Activated CD4-positive, alpha-beta memory T cell treated with anti-CD3 and anti-CD28 coated beads for 36 hours (primary cell): Measurements from ENCODE around the gene RFFL. TPM values are rescaled to one million over a fixed set of nuclear protein-coding genes. Genes with fewer than 3 reads are reported as not detected.
A peak's percentile ranks its signal among the peaks of the same experiment; 100 is the strongest.

ENCODE experiments used
- CTCF ChIA-PET: fragments of 350-600 bp; sonication (Branson Sonifier 250); formaldehyde crosslinking; loops from one replicate; lab custom pipeline; 2021; ENCODE audit warnings: antibody characterized with exemption, inconsistent platforms; lab: Charles Lee
- POLR2A ChIA-PET: fragments of 350-600 bp; sonication (Branson Sonifier 250); formaldehyde crosslinking; loops from one replicate; lab custom pipeline; 2021; ENCODE audit warnings: antibody characterized with exemption; lab: Charles Lee
- DNase-seq: peaks from one replicate; pipeline ENCODE4 v3.0.0-alpha.2; 2020
- H3K27ac Mint-ChIP-seq: one replicate; pipeline ENCODE4 v1.8.0; 2021; ENCODE audit warnings: mixed read lengths
- H3K27me3 Mint-ChIP-seq: one replicate; pipeline ENCODE4 v1.8.0; 2021; ENCODE audit warnings: mixed read lengths
- H3K36me3 Mint-ChIP-seq: one replicate; pipeline ENCODE4 v1.8.0; 2021; ENCODE audit warnings: mixed read lengths
- H3K4me1 Mint-ChIP-seq: one replicate; pipeline ENCODE4 v1.8.0; 2021; ENCODE audit warnings: low read depth, mixed read lengths
- H3K4me3 Mint-ChIP-seq: one replicate; pipeline ENCODE4 v1.8.0; 2021; ENCODE audit warnings: mild to moderate bottlenecking, mixed read lengths
- H3K9me3 Mint-ChIP-seq: one replicate; pipeline ENCODE4 v1.8.0; 2021; ENCODE audit warnings: mixed read lengths
- intact Hi-C: fragments of 100-400 bp; cut with micrococcal nuclease; formaldehyde crosslinking; loops from one replicate; pipeline ENCODE4 v1.15.1; 2023
- total RNA-seq, 2 experiments: library from RNA; stranded (reverse); gene quantifications; one replicate each; pipeline ENCODE4 v1.2.3, GENCODE V29; 2021

RFFL gene
- total RNA-seq, 2 experiments from 2014 or later = 30.5 to 32.8 TPM

- Mint-ChIP-seq H3K27ac (peak overlapping the region; percentile 94), H3K36me3 (peaks cover 3% of the 10 kb centered on the region), H3K4me1 (peaks cover 43% of the 10 kb centered on the region), H3K4me3 (peak overlapping the region; percentile 75), H3K27me3 (no peaks in the 10 kb centered on the region), H3K9me3 (no peaks in the 10 kb centered on the region)
- DNase-seq = peak; percentile 71
- POLR2A ChIA-PET = interaction anchor here (0.9 to 2.2 kb wide), 8 partner anchors 26 to 719 kb away, joined by 3 to 24 read pairs (median 5); partner anchors contain the start of genes FNDC8, RFFL and TAF15
- CTCF ChIA-PET = interaction anchor here (0.7 to 3.7 kb wide), 32 partner anchors 9 to 548 kb away, joined by 3 to 43 read pairs (median 5); partner anchors contain the start of genes RAD51D and RFFL
- intact Hi-C loops = loop anchor here (1.0 to 2.0 kb wide), 8 partner anchors 16 to 153 kb away; partner anchors contain the start of genes LIG3, RAD51D and SLFN5
Measured at GRCh38 chr17:35089586-35090296, 26.2 kb upstream of the RFFL start.

- ChIA-PET POLR2A (interaction anchor here (0.9 to 2.2 kb wide), 8 partner anchors 15 to 720 kb away, joined by 3 to 24 read pairs (median 6); partner anchors contain the start of genes FNDC8, RFFL and TAF15), CTCF (interaction anchor here (0.8 to 3.7 kb wide), 34 partner anchors 8 to 547 kb away, joined by 3 to 43 read pairs (median 5); partner anchors contain the start of genes RAD51D and RFFL)
- Mint-ChIP-seq H3K27me3 (no peaks in the 10 kb centered on the region), H3K36me3 (peaks cover 3% of the 10 kb centered on the region), H3K4me1 (peaks cover 43% of the 10 kb centered on the region), H3K9me3 (no peaks in the 10 kb centered on the region), H3K27ac (peak overlapping the region; percentile 96), H3K4me3 (peak overlapping the region; percentile 91)
- peak; percentile 93 for DNase-seq
- intact Hi-C loops = loop anchor here (1.0 to 2.0 kb wide), 11 partner anchors 9 to 154 kb away; partner anchors contain the start of genes LIG3, RAD51D, RFFL and SLFN5
Measured at GRCh38 chr17:35088881-35089585, 25.5 kb upstream of the RFFL start.

DNA sequence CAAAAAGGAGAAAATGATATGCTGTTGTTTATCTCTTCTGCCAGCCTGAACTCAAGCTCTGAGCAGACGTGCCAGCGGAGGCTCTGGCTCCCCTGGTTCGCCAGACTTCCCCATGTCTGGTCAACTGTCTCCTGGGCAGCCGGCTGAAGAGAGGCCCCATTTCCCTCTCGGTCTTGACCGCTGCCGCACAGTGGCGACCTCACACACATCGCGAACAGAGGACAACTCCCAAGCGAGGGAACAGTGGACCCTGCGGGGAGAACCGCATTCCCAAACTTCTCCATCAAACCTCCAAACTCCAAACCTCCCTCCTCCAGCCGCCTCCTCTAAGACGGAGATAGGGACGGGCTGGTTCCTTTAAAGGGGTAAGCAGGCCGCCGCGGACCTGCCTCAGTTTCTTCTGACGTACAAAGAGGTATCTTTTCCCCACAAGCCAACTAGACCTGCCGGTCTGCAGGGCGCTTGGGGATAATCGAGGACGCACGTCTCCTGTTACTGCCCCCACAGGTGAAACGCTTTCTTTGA lies 24.9 kb upstream of the RFFL start:
- ChIA-PET POLR2A (interaction anchor here (0.7 to 1.9 kb wide), 5 partner anchors 14 to 66 kb away, joined by 4 to 11 read pairs (median 6); no protein-coding TSS in a partner anchor), CTCF (interaction anchor here (0.7 to 1.9 kb wide), 8 partner anchors 14 to 108 kb away, joined by 3 to 5 read pairs (median 4); partner anchors contain the start of gene RFFL)
- intact Hi-C loops = loop anchor here (1.0 to 2.0 kb wide), 4 partner anchors 8 to 154 kb away; partner anchors contain the start of genes RFFL and SLFN5
- Mint-ChIP-seq H3K27me3 (no peaks in the 10 kb centered on the region), H3K4me3 (peak overlapping the region; percentile 91), H3K9me3 (no peaks in the 10 kb centered on the region), H3K4me1 (peaks cover 48% of the 10 kb centered on the region), H3K36me3 (peaks cover 3% of the 10 kb centered on the region), H3K27ac (peak overlapping the region; percentile 96)
- peak; percentile 41 for DNase-seq

DNA sequence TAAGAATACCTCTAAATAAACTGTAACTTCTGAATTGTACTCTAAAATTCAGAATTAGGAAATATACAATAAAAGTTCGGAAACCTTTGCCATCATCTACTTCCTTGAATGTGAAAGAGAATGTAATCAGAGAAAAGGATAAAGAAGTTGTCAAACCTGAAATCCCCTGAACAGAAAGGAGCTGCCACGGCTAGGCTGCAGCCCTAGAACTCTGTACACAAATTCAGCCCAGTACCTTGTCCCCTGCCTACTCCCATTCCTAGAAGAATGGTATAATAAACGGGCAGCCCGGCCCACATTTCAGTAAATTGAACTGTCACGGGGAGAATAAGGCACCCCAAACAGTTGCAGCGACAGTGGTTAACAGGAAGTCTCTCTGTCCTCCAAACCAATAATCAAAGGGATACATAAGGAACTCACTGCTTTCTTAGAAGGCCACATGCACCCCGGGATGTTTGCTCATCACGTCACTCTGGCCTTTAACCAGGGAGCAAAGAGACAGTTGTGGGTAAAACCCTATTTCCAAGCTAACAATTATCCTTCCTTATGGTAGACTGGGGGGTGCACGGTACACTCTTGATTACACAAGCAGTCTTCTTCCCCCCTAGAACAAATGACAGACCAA lies 24.3 kb upstream of the RFFL start:
- Mint-ChIP-seq H3K36me3 (peaks cover 3% of the 10 kb centered on the region), H3K4me1 (peaks cover 54% of the 10 kb centered on the region)

GRCh38 chr17:35086931-35087573 lies 23.5 kb upstream of the RFFL start:
- peaks cover 3% of the 10 kb centered on the region for H3K36me3 Mint-ChIP-seq
- POLR2A ChIA-PET = interaction anchor here (0.6 to 1.9 kb wide), 7 partner anchors 13 to 494 kb away, joined by 3 to 11 read pairs (median 5); partner anchors contain the start of genes CCT6B and ZNF830
- H3K27me3 Mint-ChIP-seq = no peaks in the 10 kb centered on the region
- H3K4me3 Mint-ChIP-seq = peak overlapping the region; percentile 91
- peak overlapping the region; percentile 96 for H3K27ac Mint-ChIP-seq
- CTCF ChIA-PET = interaction anchor here (0.6 to 1.9 kb wide), 6 partner anchors 13 to 225 kb away, joined by 3 to 4 read pairs (median 4); partner anchors contain the start of gene RFFL
- H3K4me1 Mint-ChIP-seq = peaks cover 62% of the 10 kb centered on the region
- DNase-seq = peak; percentile 42
- H3K9me3 Mint-ChIP-seq = no peaks in the 10 kb centered on the region
- intact Hi-C loops = no loop called here

More for the DNA sequence above, 24.3 kb upstream of the RFFL start:
- DNase-seq = peak; percentile 52
- H3K9me3 Mint-ChIP-seq = no peaks in the 10 kb centered on the region
- intact Hi-C loops = loop anchor here (1.0 to 2.0 kb wide), 4 partner anchors 8 to 155 kb away; partner anchors contain the start of genes RFFL and SLFN5
- ChIA-PET POLR2A (interaction anchor here (0.6 to 1.9 kb wide), 7 partner anchors 13 to 205 kb away, joined by 3 to 11 read pairs (median 5); no protein-coding TSS in a partner anchor), CTCF (interaction anchor here (0.7 to 1.9 kb wide), 9 partner anchors 14 to 107 kb away, joined by 3 to 5 read pairs (median 4); partner anchors contain the start of gene RFFL)
- no peaks in the 10 kb centered on the region for H3K27me3 Mint-ChIP-seq
- peak overlapping the region; percentile 91 for H3K4me3 Mint-ChIP-seq
- H3K27ac Mint-ChIP-seq = peak overlapping the region; percentile 96

GRCh38 chr17:35086164-35086563 lies 22.7 kb upstream of the RFFL start:
- Mint-ChIP-seq H3K27ac (peak overlapping the region; percentile 96), H3K9me3 (no peaks in the 10 kb centered on the region), H3K36me3 (peaks cover 3% of the 10 kb centered on the region), H3K27me3 (no peaks in the 10 kb centered on the region), H3K4me1 (peaks cover 68% of the 10 kb centered on the region), H3K4me3 (peak overlapping the region; percentile 91)
- intact Hi-C loops = no loop called here
- POLR2A ChIA-PET = interaction anchor here (0.6 to 1.5 kb wide), 5 partner anchors 39 to 495 kb away, joined by 3 to 9 read pairs (median 3); partner anchors contain the start of genes CCT6B and ZNF830
- CTCF ChIA-PET = interaction anchor here (0.6 to 1.7 kb wide), 7 partner anchors 12 to 226 kb away, joined by 3 to 5 read pairs (median 3); partner anchors contain the start of gene RFFL
- DNase-seq = no peak

GRCh38 chr17:35084987-35085386 lies 21.5 kb upstream of the RFFL start:
- peak overlapping the region; percentile 49 for H3K4me3 Mint-ChIP-seq
- intact Hi-C loops = no loop called here
- ChIA-PET POLR2A (interaction anchor here (1.5 kb wide), 2 partner anchors 12 to 62 kb away, joined by 5 to 9 read pairs; no protein-coding TSS in a partner anchor), CTCF (interaction anchor here (1.2 to 1.7 kb wide), 4 partner anchors 11 to 34 kb away, joined by 3 to 5 read pairs (median 4); no protein-coding TSS in a partner anchor)
- peak overlapping the region; percentile 66 for H3K27ac Mint-ChIP-seq
- H3K27me3 Mint-ChIP-seq = no peaks in the 10 kb centered on the region
- peaks cover 3% of the 10 kb centered on the region for H3K36me3 Mint-ChIP-seq
- DNase-seq = peak; percentile 29
- H3K9me3 Mint-ChIP-seq = no peaks in the 10 kb centered on the region
- peaks cover 73% of the 10 kb centered on the region for H3K4me1 Mint-ChIP-seq

DNA sequence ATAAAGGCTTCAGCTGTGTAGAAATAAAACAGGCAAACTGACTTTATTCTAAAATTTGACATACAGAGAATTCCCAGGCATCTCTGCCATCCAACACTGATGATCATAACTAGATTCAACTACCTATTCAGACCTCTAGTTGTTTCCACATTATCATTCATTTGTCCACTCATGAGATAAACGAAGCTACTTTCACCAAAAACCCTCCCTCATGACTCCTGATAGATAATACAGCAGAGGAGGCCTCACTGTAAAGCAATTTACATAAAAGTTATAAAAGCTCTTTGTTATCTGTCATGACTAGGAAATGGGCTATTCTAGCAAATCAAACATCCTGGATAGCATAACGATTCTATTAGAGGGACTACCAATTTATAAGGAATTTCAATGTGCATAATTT lies 19.6 kb upstream of the RFFL start:
- DNase-seq = no peak
- peaks cover 80% of the 10 kb centered on the region for H3K4me1 Mint-ChIP-seq
- ChIA-PET CTCF (interaction anchor here (0.8 to 2.2 kb wide), 5 partner anchors 9 to 84 kb away, joined by 3 to 18 read pairs (median 4); partner anchors contain the start of gene RFFL), POLR2A (interaction anchor here (1.4 to 3.1 kb wide), 5 partner anchors 9 to 61 kb away, joined by 4 to 27 read pairs (median 8); partner anchors contain the start of gene RFFL)
- H3K9me3 Mint-ChIP-seq = no peaks in the 10 kb centered on the region
- H3K4me3 Mint-ChIP-seq = peak overlapping the region; percentile 12
- peaks cover 3% of the 10 kb centered on the region for H3K36me3 Mint-ChIP-seq
- peak overlapping the region; percentile 84 for H3K27ac Mint-ChIP-seq
- intact Hi-C loops = no loop called here
- H3K27me3 Mint-ChIP-seq = no peaks in the 10 kb centered on the region

GRCh38 chr17:35082073-35082657 lies 18.7 kb upstream of the RFFL start:
- no peaks in the 10 kb centered on the region for H3K9me3 Mint-ChIP-seq
- no peak for DNase-seq
- peaks cover 80% of the 10 kb centered on the region for H3K4me1 Mint-ChIP-seq
- H3K27ac Mint-ChIP-seq = peak overlapping the region; percentile 84
- peaks cover 3% of the 10 kb centered on the region for H3K36me3 Mint-ChIP-seq
- no peaks in the 10 kb centered on the region for H3K27me3 Mint-ChIP-seq
- ChIA-PET CTCF (interaction anchor here (0.8 to 2.4 kb wide), 7 partner anchors 8 to 83 kb away, joined by 3 to 18 read pairs (median 4); partner anchors contain the start of gene RFFL), POLR2A (interaction anchor here (1.4 to 3.1 kb wide), 5 partner anchors 8 to 60 kb away, joined by 4 to 27 read pairs (median 8); partner anchors contain the start of gene RFFL)
- intact Hi-C loops = loop anchor here (1.0 kb wide), 1 partner anchor 9 kb away; no protein-coding TSS in a partner anchor
- H3K4me3 Mint-ChIP-seq = peak overlapping the region; percentile 5
